ENCODE data around the gene TFDP3.

GRCh38 chrX:133218329-133218728 is at the start of gene TFDP3:
- no peak for TF ChIP-seq POLR2A (IDR thresholded peaks at IDR 0.05; ENCODE audit: low read depth, low read length)
- TF ChIP-seq RAD21 (IDR thresholded peaks at IDR 0.05; ENCODE audit: low read length), result no peak

Data from IMR-90 (cell line).